ENCODE results near the gene NOS3. TPM values are rescaled to one million over a fixed set of nuclear protein-coding genes. Genes with fewer than 3 reads are reported as not detected.

Gene NOS3
- total RNA-seq, 1 donor from 2014 or later, result 0.74 TPM

GRCh38 chr7:151053751-151054150 lies 62.9 kb downstream of the NOS3 start:
- no peak overlapping the region for H3K4me3 Mint-ChIP-seq (ENCODE audit: low read depth)
- DNase-seq (ENCODE audit: low spot score, unreplicated experiment), result no peak
- H3K9me3 Mint-ChIP-seq (ENCODE audit: low read depth), result no peaks in the 10 kb centered on the region
- H3K27ac Mint-ChIP-seq, result no peak overlapping the region
- H3K4me1 Mint-ChIP-seq (ENCODE audit: low read depth), result peaks cover 17% of the 10 kb centered on the region
- peaks cover 19% of the 10 kb centered on the region for H3K27me3 Mint-ChIP-seq
- no peak for TF ChIP-seq CTCF (IDR thresholded peaks at IDR 0.05; ENCODE audit: unreplicated experiment)
- peaks cover 3% of the 10 kb centered on the region for H3K36me3 Mint-ChIP-seq (ENCODE audit: insufficient read depth)

GRCh38 chr7:151056283-151056665 lies 65.5 kb downstream of the NOS3 start:
- TF ChIP-seq CTCF (IDR thresholded peaks at IDR 0.05; ENCODE audit: unreplicated experiment), result no peak
- H3K4me3 Mint-ChIP-seq (ENCODE audit: low read depth), result peak overlapping the region; percentile 89
- H3K4me1 Mint-ChIP-seq (ENCODE audit: low read depth), result peaks cover 25% of the 10 kb centered on the region
- H3K27me3 Mint-ChIP-seq, result peaks cover 8% of the 10 kb centered on the region
- no peak for DNase-seq (ENCODE audit: low spot score, unreplicated experiment)
- H3K27ac Mint-ChIP-seq, result no peak overlapping the region
- H3K9me3 Mint-ChIP-seq (ENCODE audit: low read depth), result no peaks in the 10 kb centered on the region
- peaks cover 3% of the 10 kb centered on the region for H3K36me3 Mint-ChIP-seq (ENCODE audit: insufficient read depth)

GRCh38 chr7:151056666-151057505 lies 66.1 kb downstream of the NOS3 start:
- TF ChIP-seq CTCF (IDR thresholded peaks at IDR 0.05; ENCODE audit: unreplicated experiment), result peak; percentile 30
- Mint-ChIP-seq H3K36me3 (ENCODE audit: insufficient read depth) (peaks cover 3% of the 10 kb centered on the region), H3K27ac (peak overlapping the region; percentile 93), H3K27me3 (peaks cover 4% of the 10 kb centered on the region), H3K4me1 (ENCODE audit: low read depth) (peaks cover 31% of the 10 kb centered on the region), H3K4me3 (ENCODE audit: low read depth) (peak overlapping the region; percentile 89), H3K9me3 (ENCODE audit: low read depth) (no peaks in the 10 kb centered on the region)
- no peak for DNase-seq (ENCODE audit: low spot score, unreplicated experiment)

GRCh38 chr7:151057506-151057988 lies 66.7 kb downstream of the NOS3 start, which contains the start of gene CDK5:
Gene CDK5 (minus strand): TSS chr7:151057897. CDS start chr7:151057848, 49 bp downstream.
- H3K4me1 Mint-ChIP-seq (ENCODE audit: low read depth), result peaks cover 32% of the 10 kb centered on the region
- H3K4me3 Mint-ChIP-seq (ENCODE audit: low read depth), result peak within 1 kb of the TSS; percentile 89
- no peak for DNase-seq (ENCODE audit: low spot score, unreplicated experiment)
- H3K9me3 Mint-ChIP-seq (ENCODE audit: low read depth), result no peaks in the 10 kb centered on the region
- peaks cover 2% of the 10 kb centered on the region for H3K27me3 Mint-ChIP-seq
- no peak for TF ChIP-seq CTCF (IDR thresholded peaks at IDR 0.05; ENCODE audit: unreplicated experiment)
- peak within 1 kb of the TSS; percentile 97 for H3K27ac Mint-ChIP-seq
- H3K36me3 Mint-ChIP-seq (ENCODE audit: insufficient read depth), result peaks cover 3% of the 10 kb centered on the region

GRCh38 chr7:151057989-151058780 lies 67.4 kb downstream of the NOS3 start:
- DNase-seq (ENCODE audit: low spot score, unreplicated experiment), result peak; percentile 94
- H3K27ac Mint-ChIP-seq, result peak overlapping the region; percentile 97

More at GRCh38 chr7:151057989-151058780, 67.4 kb downstream of the NOS3 start:
- TF ChIP-seq CTCF (IDR thresholded peaks at IDR 0.05; ENCODE audit: unreplicated experiment), result no peak
- peaks cover 3% of the 10 kb centered on the region for H3K36me3 Mint-ChIP-seq (ENCODE audit: insufficient read depth)
- peaks cover 32% of the 10 kb centered on the region for H3K4me1 Mint-ChIP-seq (ENCODE audit: low read depth)
- no peaks in the 10 kb centered on the region for H3K27me3 Mint-ChIP-seq
- H3K4me3 Mint-ChIP-seq (ENCODE audit: low read depth), result peak overlapping the region; percentile 89
- no peaks in the 10 kb centered on the region for H3K9me3 Mint-ChIP-seq (ENCODE audit: low read depth)
